Activated T-cell treated with anti-CD3 and anti-CD28 coated beads, Interleukin-2, amount 50 U/mL, for 4 hours (primary cell): ENCODE data around the gene ENTPD8. TPM values are rescaled to one million over a fixed set of nuclear protein-coding genes. Genes with fewer than 3 reads are reported as not detected.
"Not testable (repeated sequence)": the region's sequence is repeated elsewhere in the genome, so short reads cannot be mapped to it uniquely, and the experiment has no call there.

Experiments used
- ATAC-seq, 2 donors: fragments of 200-7000 bp; cut with Tn5 transposase; one replicate each; pipeline ENCODE4 v1.10.0; 2021
- DNase-seq: peaks from one replicate; pipeline ENCODE4 v3.0.0-alpha.2; 2020
- H3K27me3 Mint-ChIP-seq: one replicate; pipeline ENCODE4 v1.8.0; 2021; ENCODE audit warnings: low read depth, mixed read lengths
- H3K36me3 Mint-ChIP-seq: one replicate; pipeline ENCODE4 v1.8.0; 2022; ENCODE audit warnings: mixed read lengths; ENCODE audit not compliant: insufficient read depth
- H3K4me1 Mint-ChIP-seq: one replicate; pipeline ENCODE4 v1.8.0; 2021; ENCODE audit warnings: low read depth, mixed read lengths
- H3K4me3 Mint-ChIP-seq: one replicate; pipeline ENCODE4 v1.8.0; 2021; ENCODE audit warnings: mild to moderate bottlenecking, moderate library complexity, mixed read lengths
- H3K9me3 Mint-ChIP-seq: one replicate; pipeline ENCODE4 v1.8.0; 2021; ENCODE audit warnings: mixed read lengths
- total RNA-seq, 3 donors: library from RNA; stranded (reverse); gene quantifications; one replicate each; pipeline ENCODE4 v1.2.1, GENCODE V29; 2021

Gene ENTPD8
- total RNA-seq, 3 donors from 2014 or later = not detected

GRCh38 chr9:137479892-137480685 lies 38.9 kb upstream of the ENTPD8 start:
- H3K9me3 Mint-ChIP-seq = peaks cover 10% of the 10 kb centered on the region
- DNase-seq (no peak), ATAC-seq (no peak)
- peaks cover 5% of the 10 kb centered on the region for H3K36me3 Mint-ChIP-seq
- peaks cover 9% of the 10 kb centered on the region for H3K4me1 Mint-ChIP-seq
- no peaks in the 10 kb centered on the region for H3K27me3 Mint-ChIP-seq
- H3K4me3 Mint-ChIP-seq = no peak overlapping the region

GRCh38 chr9:137478962-137479861 lies 38.1 kb upstream of the ENTPD8 start:
- ATAC-seq = no peak

GRCh38 chr9:137478613-137478961 lies 37.4 kb upstream of the ENTPD8 start:
- DNase-seq (no peak), ATAC-seq (no peak)
- peaks cover 8% of the 10 kb centered on the region for H3K36me3 Mint-ChIP-seq
- peaks cover 9% of the 10 kb centered on the region for H3K4me1 Mint-ChIP-seq
- H3K27me3 Mint-ChIP-seq = no peaks in the 10 kb centered on the region
- H3K4me3 Mint-ChIP-seq = no peak overlapping the region
- H3K9me3 Mint-ChIP-seq = peaks cover 18% of the 10 kb centered on the region

More at GRCh38 chr9:137478962-137479861, 38.1 kb upstream of the ENTPD8 start:
- no peaks in the 10 kb centered on the region for H3K27me3 Mint-ChIP-seq
- H3K9me3 Mint-ChIP-seq = peaks cover 14% of the 10 kb centered on the region
- H3K4me3 Mint-ChIP-seq = no peak overlapping the region
- DNase-seq = no peak
- H3K4me1 Mint-ChIP-seq = peaks cover 9% of the 10 kb centered on the region
- peaks cover 7% of the 10 kb centered on the region for H3K36me3 Mint-ChIP-seq

- Mint-ChIP-seq H3K27me3 (no peaks in the 10 kb centered on the region), H3K4me1 (peaks cover 9% of the 10 kb centered on the region), H3K4me3 (no peak overlapping the region), H3K9me3 (peaks cover 24% of the 10 kb centered on the region), H3K36me3 (peaks cover 9% of the 10 kb centered on the region)
- ATAC-seq = no peak
- DNase-seq = no peak
Measured at GRCh38 chr9:137477778-137478612, 36.8 kb upstream of the ENTPD8 start.

- DNase-seq (no peak), ATAC-seq (no peak)
- H3K4me1 Mint-ChIP-seq = peaks cover 3% of the 10 kb centered on the region
- H3K4me3 Mint-ChIP-seq = no peak overlapping the region
- peaks cover 27% of the 10 kb centered on the region for H3K9me3 Mint-ChIP-seq
- H3K36me3 Mint-ChIP-seq = peaks cover 12% of the 10 kb centered on the region
- no peaks in the 10 kb centered on the region for H3K27me3 Mint-ChIP-seq
Measured at GRCh38 chr9:137476856-137477255, 35.7 kb upstream of the ENTPD8 start.

GRCh38 chr9:137475666-137476065 lies 34.5 kb upstream of the ENTPD8 start:
- Mint-ChIP-seq H3K27me3 (no peaks in the 10 kb centered on the region), H3K4me1 (peaks cover 3% of the 10 kb centered on the region), H3K36me3 (peaks cover 12% of the 10 kb centered on the region), H3K4me3 (no peak overlapping the region), H3K9me3 (peaks cover 27% of the 10 kb centered on the region)
- ATAC-seq (no peak), DNase-seq (no peak)

- H3K4me3 Mint-ChIP-seq = no peak overlapping the region
- DNase-seq (no peak), ATAC-seq (no peak)
- H3K9me3 Mint-ChIP-seq = peaks cover 27% of the 10 kb centered on the region
- H3K4me1 Mint-ChIP-seq = peaks cover 8% of the 10 kb centered on the region
- no peaks in the 10 kb centered on the region for H3K27me3 Mint-ChIP-seq
- peaks cover 12% of the 10 kb centered on the region for H3K36me3 Mint-ChIP-seq
Measured at GRCh38 chr9:137474271-137474670, 33.1 kb upstream of the ENTPD8 start.

GRCh38 chr9:137470785-137471184 lies 29.6 kb upstream of the ENTPD8 start:
- H3K9me3 Mint-ChIP-seq = peaks cover 21% of the 10 kb centered on the region
- ATAC-seq (peak in 1 of 2 donors; percentile 51), DNase-seq (no peak)
- no peak overlapping the region for H3K4me3 Mint-ChIP-seq
- peaks cover 8% of the 10 kb centered on the region for H3K4me1 Mint-ChIP-seq
- H3K36me3 Mint-ChIP-seq = peaks cover 9% of the 10 kb centered on the region
- H3K27me3 Mint-ChIP-seq = no peaks in the 10 kb centered on the region

GRCh38 chr9:137467896-137468295 lies 26.7 kb upstream of the ENTPD8 start:
- ATAC-seq = no peak
- peaks cover 10% of the 10 kb centered on the region for H3K4me1 Mint-ChIP-seq
- H3K27me3 Mint-ChIP-seq = no peaks in the 10 kb centered on the region

GRCh38 chr9:137467161-137467581 lies 26.0 kb upstream of the ENTPD8 start:
- H3K4me3 Mint-ChIP-seq = no peak overlapping the region
- no peaks in the 10 kb centered on the region for H3K9me3 Mint-ChIP-seq
- H3K27me3 Mint-ChIP-seq = no peaks in the 10 kb centered on the region
- no peak for ATAC-seq
- H3K36me3 Mint-ChIP-seq = no peaks in the 10 kb centered on the region
- no peak for DNase-seq
- peaks cover 15% of the 10 kb centered on the region for H3K4me1 Mint-ChIP-seq

More at GRCh38 chr9:137467896-137468295, 26.7 kb upstream of the ENTPD8 start:
- H3K36me3 Mint-ChIP-seq = peaks cover 2% of the 10 kb centered on the region
- DNase-seq = no peak
- no peak overlapping the region for H3K4me3 Mint-ChIP-seq
- H3K9me3 Mint-ChIP-seq = peaks cover 2% of the 10 kb centered on the region

- not testable (repeated sequence) for ATAC-seq, H3K9me3 Mint-ChIP-seq, DNase-seq, H3K36me3 Mint-ChIP-seq, H3K27me3 Mint-ChIP-seq, H3K4me3 Mint-ChIP-seq
- H3K4me1 Mint-ChIP-seq = peaks cover 20% of the 10 kb centered on the region
Measured at GRCh38 chr9:137466389-137467085, 25.4 kb upstream of the ENTPD8 start.

GRCh38 chr9:137465720-137466388 lies 24.7 kb upstream of the ENTPD8 start:
- Mint-ChIP-seq H3K36me3 (no peaks in the 10 kb centered on the region), H3K9me3 (no peaks in the 10 kb centered on the region), H3K27me3 (no peaks in the 10 kb centered on the region), H3K4me1 (peaks cover 22% of the 10 kb centered on the region), H3K4me3 (no peak overlapping the region)
- DNase-seq (no peak), ATAC-seq (no peak)

GRCh38 chr9:137465000-137465719 lies 24.0 kb upstream of the ENTPD8 start:
- Mint-ChIP-seq H3K9me3 (no peaks in the 10 kb centered on the region), H3K4me3 (no peak overlapping the region)

More at GRCh38 chr9:137465000-137465719, 24.0 kb upstream of the ENTPD8 start:
- H3K4me1 Mint-ChIP-seq = peaks cover 22% of the 10 kb centered on the region
- H3K36me3 Mint-ChIP-seq = no peaks in the 10 kb centered on the region
- DNase-seq (no peak), ATAC-seq (no peak)
- H3K27me3 Mint-ChIP-seq = no peaks in the 10 kb centered on the region
